OCI-LY1 (cell line): ENCODE results near the gene DIP2C.

Experiments used
- EZH2 ChIP-seq: fragments of 200-600 bp; sonication (generic), shearing (Covaris generic); IDR thresholded peaks from 2 replicates; pipeline ENCODE4 v1.8.0; 2017; ENCODE audit warnings: borderline replicate concordance, mixed run types, mild to moderate bottlenecking, antibody characterized with exemption, low read length, moderate library complexity, mixed read lengths
- TF ChIP-seq, protein P1 (sequence below): fragments of 200-600 bp; sonication (generic), shearing (Covaris generic); IDR thresholded peaks from 2 replicates; pipeline ENCODE4 v1.5.1; 2017; ENCODE audit warnings: mild to moderate bottlenecking, antibody characterized with exemption, low read length, moderate library complexity, mixed read lengths

DNA sequence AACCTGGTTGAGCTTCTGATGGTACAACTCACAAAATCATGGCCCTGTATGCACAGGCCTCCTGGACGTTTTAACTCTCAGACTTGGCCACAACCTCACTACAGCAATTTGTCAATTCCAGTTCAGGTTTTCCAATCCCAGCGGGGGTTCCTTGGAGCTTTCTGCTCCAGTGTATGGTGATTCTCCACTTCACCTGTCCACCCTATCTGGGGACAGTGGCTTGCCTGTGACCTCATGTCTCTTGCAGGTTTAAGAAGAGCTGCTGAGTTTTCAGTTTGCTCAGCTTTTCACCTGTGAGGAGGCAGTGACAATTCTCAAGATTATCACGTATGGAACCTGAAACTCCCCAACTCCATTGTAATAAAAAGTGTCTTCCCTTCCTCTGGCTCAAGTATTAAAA, 254.1 kb downstream of the DIP2C start:
- TF ChIP-seq, protein P1, sequence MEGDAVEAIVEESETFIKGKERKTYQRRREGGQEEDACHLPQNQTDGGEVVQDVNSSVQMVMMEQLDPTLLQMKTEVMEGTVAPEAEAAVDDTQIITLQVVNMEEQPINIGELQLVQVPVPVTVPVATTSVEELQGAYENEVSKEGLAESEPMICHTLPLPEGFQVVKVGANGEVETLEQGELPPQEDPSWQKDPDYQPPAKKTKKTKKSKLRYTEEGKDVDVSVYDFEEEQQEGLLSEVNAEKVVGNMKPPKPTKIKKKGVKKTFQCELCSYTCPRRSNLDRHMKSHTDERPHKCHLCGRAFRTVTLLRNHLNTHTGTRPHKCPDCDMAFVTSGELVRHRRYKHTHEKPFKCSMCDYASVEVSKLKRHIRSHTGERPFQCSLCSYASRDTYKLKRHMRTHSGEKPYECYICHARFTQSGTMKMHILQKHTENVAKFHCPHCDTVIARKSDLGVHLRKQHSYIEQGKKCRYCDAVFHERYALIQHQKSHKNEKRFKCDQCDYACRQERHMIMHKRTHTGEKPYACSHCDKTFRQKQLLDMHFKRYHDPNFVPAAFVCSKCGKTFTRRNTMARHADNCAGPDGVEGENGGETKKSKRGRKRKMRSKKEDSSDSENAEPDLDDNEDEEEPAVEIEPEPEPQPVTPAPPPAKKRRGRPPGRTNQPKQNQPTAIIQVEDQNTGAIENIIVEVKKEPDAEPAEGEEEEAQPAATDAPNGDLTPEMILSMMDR = no peak
- no peak for TF ChIP-seq EZH2
